Activated T-cell treated with anti-CD3 and anti-CD28 coated beads, Interleukin-2, amount 50 U/mL, for 4 hours (primary cell): Measurements from ENCODE around the gene ACY1. TPM values are rescaled to one million over a fixed set of nuclear protein-coding genes. Genes with fewer than 3 reads are reported as not detected.

Experiments used
- ATAC-seq, 2 donors: fragments of 200-7000 bp; cut with Tn5 transposase; one replicate each; pipeline ENCODE4 v1.10.0; 2021
- DNase-seq: peaks from one replicate; pipeline ENCODE4 v3.0.0-alpha.2; 2020
- H3K27me3 Mint-ChIP-seq: one replicate; pipeline ENCODE4 v1.8.0; 2021; ENCODE audit warnings: low read depth, mixed read lengths
- H3K36me3 Mint-ChIP-seq: one replicate; pipeline ENCODE4 v1.8.0; 2022; ENCODE audit warnings: mixed read lengths; ENCODE audit not compliant: insufficient read depth
- H3K4me1 Mint-ChIP-seq: one replicate; pipeline ENCODE4 v1.8.0; 2021; ENCODE audit warnings: low read depth, mixed read lengths
- H3K4me3 Mint-ChIP-seq: one replicate; pipeline ENCODE4 v1.8.0; 2021; ENCODE audit warnings: mild to moderate bottlenecking, moderate library complexity, mixed read lengths
- H3K9me3 Mint-ChIP-seq: one replicate; pipeline ENCODE4 v1.8.0; 2021; ENCODE audit warnings: mixed read lengths
- total RNA-seq, 3 donors: library from RNA; stranded (reverse); gene quantifications; one replicate each; pipeline ENCODE4 v1.2.1, GENCODE V29; 2021

The ACY1 gene
- total RNA-seq, 3 donors from 2014 or later: 47.6 to 58.1 (median 55.9) TPM

- Mint-ChIP-seq H3K36me3 (no peaks in the 10 kb centered on the region), H3K9me3 (no peaks in the 10 kb centered on the region), H3K4me1 (peaks cover 1% of the 10 kb centered on the region), H3K27me3 (peaks cover 2% of the 10 kb centered on the region), H3K4me3 (no peak overlapping the region)
- DNase-seq (no peak), ATAC-seq (no peak)
These were observed 53.5 kb downstream of the ACY1 start for GRCh38 chr3:52036829-52037228.

DNA sequence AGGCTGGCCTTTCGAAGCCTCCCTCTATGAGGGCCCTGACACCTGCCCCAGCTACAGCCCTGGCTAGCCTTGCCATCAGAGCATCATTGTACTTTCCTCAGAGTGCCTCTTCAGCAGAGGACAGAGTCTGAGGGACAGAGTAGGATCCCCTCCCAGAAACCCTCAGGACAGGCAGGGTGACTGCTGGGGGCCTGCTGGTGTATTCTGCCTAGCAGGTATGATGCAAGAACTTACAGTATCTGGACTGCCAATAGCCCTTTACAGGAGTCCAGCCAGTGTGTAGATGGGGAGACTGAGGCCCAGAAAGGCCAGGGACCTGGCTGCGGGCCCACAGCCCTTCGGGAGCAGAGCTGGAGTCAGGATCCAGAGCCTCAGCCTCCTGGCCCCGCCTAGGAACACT, 54.0 kb downstream of the ACY1 start:
- Mint-ChIP-seq H3K36me3 (no peaks in the 10 kb centered on the region), H3K27me3 (peaks cover 2% of the 10 kb centered on the region), H3K4me1 (peaks cover 2% of the 10 kb centered on the region), H3K4me3 (no peak overlapping the region), H3K9me3 (no peaks in the 10 kb centered on the region)
- DNase-seq: no peak
- no peak for ATAC-seq

DNA sequence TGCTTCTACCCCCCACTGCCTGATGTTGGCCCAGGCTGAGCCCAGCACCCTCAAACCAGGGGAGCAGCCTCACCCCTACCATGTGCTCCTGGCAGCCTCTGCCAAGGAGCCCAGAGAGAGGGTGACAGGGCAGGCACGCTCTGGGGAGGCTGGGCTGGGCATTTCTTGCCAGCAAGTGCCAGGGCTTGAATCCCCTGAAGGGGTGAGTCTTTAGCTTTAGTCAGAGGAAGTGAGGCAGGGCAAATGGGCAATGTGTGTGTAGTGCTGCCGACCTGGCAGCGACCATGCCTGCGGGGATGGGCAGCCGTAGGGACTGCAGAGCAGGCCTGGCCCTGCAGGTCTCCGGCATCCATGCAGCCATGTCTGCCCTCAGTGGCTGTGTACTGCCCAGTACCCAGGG, 54.9 kb downstream of the ACY1 start:
- ATAC-seq: no peak
- Mint-ChIP-seq H3K4me1 (peaks cover 2% of the 10 kb centered on the region), H3K27me3 (peaks cover 2% of the 10 kb centered on the region), H3K36me3 (no peaks in the 10 kb centered on the region), H3K9me3 (no peaks in the 10 kb centered on the region), H3K4me3 (no peak overlapping the region)
- no peak for DNase-seq

Other genes with a start within 250 kb of the ACY1 start
- not detected for gene IQCF6, start 204.3 kb upstream of the ACY1 start, total RNA-seq
- not detected for gene IQCF2, start 121.9 kb upstream of the ACY1 start, total RNA-seq
- gene IQCF5, start 107.9 kb upstream of the ACY1 start, total RNA-seq: not detected
- gene IQCF1, start 80.2 kb upstream of the ACY1 start, total RNA-seq: not detected
- gene RRP9, start 41.6 kb upstream of the ACY1 start, total RNA-seq: 100 to 1,000 TPM; 164 to 224 (median 219) TPM
- gene PARP3, start 41.2 kb upstream of the ACY1 start, total RNA-seq: 1 to 10 TPM; 6.6 to 9.4 (median 8.7) TPM
- gene GPR62, start 28.2 kb upstream of the ACY1 start, total RNA-seq: not detected
- gene PCBP4, start 16.1 kb upstream of the ACY1 start, total RNA-seq: 10 to 100 TPM in 2 of 3 donors, 1 to 10 TPM in 1; 9.8 to 12.3 (median 10.4) TPM
- 10 to 100 TPM; 27.4 to 30.9 (median 28.5) TPM for gene ABHD14B, start 9.5 kb upstream of the ACY1 start, total RNA-seq
- 10 to 100 TPM; 11.8 to 19.7 (median 12.6) TPM for gene ABHD14A, start 8.5 kb upstream of the ACY1 start, total RNA-seq
- gene RPL29, start 12.4 kb downstream of the ACY1 start, total RNA-seq: 1,000 to 10,000 TPM; 1,732 to 1,841 (median 1,813) TPM
- 10 to 100 TPM; 33.4 to 43.6 (median 38.1) TPM for gene DUSP7, start 73.0 kb downstream of the ACY1 start, total RNA-seq
- gene POC1A, start 170.9 kb downstream of the ACY1 start, total RNA-seq: 10 to 100 TPM in 2 of 3 donors, 1 to 10 TPM in 1; 9.7 to 14.3 (median 11.7) TPM
- gene ALAS1, start 214.6 kb downstream of the ACY1 start, total RNA-seq: 10 to 100 TPM; 61.8 to 70.9 (median 66.2) TPM
- gene TLR9, start 242.1 kb downstream of the ACY1 start, total RNA-seq: under 1 TPM in 1 of 3 donors, not detected in 2; 0.18 TPM